IMR-90 (cell line): Measurements from ENCODE around the gene SRPK3. TPM values are rescaled to one million over a fixed set of nuclear protein-coding genes. Genes with fewer than 3 reads are reported as not detected.
A peak's percentile ranks its signal among the peaks of the same experiment; 100 is the strongest.

Source experiments
- ATAC-seq: fragments of 200-7000 bp; cut with Tn5 transposase; 2 replicates; pipeline ENCODE4 v1.9.1; 2020; ENCODE audit warnings: low read depth, mild to moderate bottlenecking, moderate library complexity
- BruUV-seq: library from RNA; stranded (reverse); fragments of 400-500 nt; replicated peaks from 2 replicates; lab custom pipeline; 2021; lab: Mats Ljungman, UMichigan
- CTCF ChIA-PET: fragments of 300-600 bp; formaldehyde crosslinking; extraction: SDS; loops from one replicate; lab custom pipeline; 2021; ENCODE audit warnings: antibody characterized with exemption; lab: Yijun Ruan, JAX
- POLR2A ChIA-PET: fragments of 300-600 bp; sonication (Branson Sonifier 250); formaldehyde crosslinking; loops from one replicate; lab custom pipeline; 2022; ENCODE audit warnings: antibody characterized with exemption; ENCODE audit not compliant: unreplicated experiment; lab: Charles Lee
- DNase-seq: peaks from one replicate; pipeline ENCODE4 v3.0.0; 2013
- H2AFZ ChIP-seq: replicated peaks from 2 replicates; pipeline ENCODE3; 2013; ENCODE audit warnings: low read length, mild to moderate bottlenecking; ENCODE audit not compliant: poor library complexity
- H2AK5ac ChIP-seq: 2 replicates; pipeline ENCODE4 v1.6.1; 2013; ENCODE audit warnings: low read depth, low read length, inconsistent platforms
- H2AK9ac ChIP-seq: replicated peaks from 2 replicates; pipeline ENCODE3; 2013; ENCODE audit warnings: mild to moderate bottlenecking, low read depth, low read length, moderate library complexity; ENCODE audit not compliant: poor library complexity
- H2BK120ac ChIP-seq: 2 replicates; pipeline ENCODE4 v1.6.1; 2013; ENCODE audit warnings: low read depth, low read length, inconsistent platforms
- H2BK15ac ChIP-seq: 3 replicates; pipeline ENCODE4 v1.6.1; 2013; ENCODE audit warnings: low read depth, low read length, inconsistent platforms
- H2BK20ac ChIP-seq: 2 replicates; pipeline ENCODE4 v1.6.1; 2013; ENCODE audit warnings: low read depth, mild to moderate bottlenecking, inconsistent platforms, low read length, moderate library complexity
- H2BK5ac ChIP-seq: 2 replicates; pipeline ENCODE4 v1.6.1; 2013; ENCODE audit warnings: mild to moderate bottlenecking, low read depth, low read length, inconsistent platforms; ENCODE audit not compliant: poor library complexity, severe bottlenecking
- H3K14ac ChIP-seq: replicated peaks from 2 replicates; pipeline ENCODE4 v1.6.1; 2013; ENCODE audit warnings: low read depth, low read length, inconsistent platforms
- H3K18ac ChIP-seq: 2 replicates; pipeline ENCODE4 v1.6.1; 2013; ENCODE audit warnings: low read depth, low read length, control low read depth
- H3K23ac ChIP-seq: 2 replicates; pipeline ENCODE4 v1.6.1; 2013; ENCODE audit warnings: low read depth, low read length, inconsistent platforms
- H3K27ac ChIP-seq: 2 replicates; pipeline ENCODE4 v1.5.1; 2013; ENCODE audit warnings: mild to moderate bottlenecking, control low read depth, low read length; ENCODE audit not compliant: insufficient read depth
- H3K27me3 ChIP-seq: 2 replicates; pipeline ENCODE4 v1.6.1; 2013; ENCODE audit warnings: low read length; ENCODE audit not compliant: control insufficient read depth, insufficient read depth
- H3K36me3 ChIP-seq: 2 replicates; pipeline ENCODE4 v1.6.1; 2013; ENCODE audit warnings: low read length, mixed read lengths; ENCODE audit not compliant: control insufficient read depth, insufficient read depth
- H3K4ac ChIP-seq: 2 replicates; pipeline ENCODE4 v1.6.1; 2013; ENCODE audit warnings: low read depth, low read length, inconsistent platforms
- H3K4me1 ChIP-seq: 2 replicates; pipeline ENCODE4 v1.6.1; 2013; ENCODE audit warnings: low read length, mixed read lengths; ENCODE audit not compliant: control insufficient read depth, insufficient read depth
- H3K4me2 ChIP-seq: 2 replicates; pipeline ENCODE4 v1.6.1; 2013; ENCODE audit warnings: low read depth, mild to moderate bottlenecking, control low read depth, low read length, moderate library complexity
- H3K4me3 ChIP-seq: 2 replicates; pipeline ENCODE4 v1.5.1; 2013; ENCODE audit warnings: low read depth, mild to moderate bottlenecking, control low read depth, low read length, moderate library complexity; ENCODE audit not compliant: insufficient read depth
- H3K56ac ChIP-seq: 2 replicates; pipeline ENCODE4 v1.6.1; 2013; ENCODE audit warnings: low read length, inconsistent platforms; ENCODE audit not compliant: insufficient read depth; ENCODE audit errors: extremely low read depth
- H3K79me1 ChIP-seq, 2 experiments: 2 replicates each; pipeline ENCODE4 v1.6.1; 2013; ENCODE audit warnings: low read length in 2 of 2, inconsistent platforms in 1 of 2, low read depth in 1 of 2
- H3K9ac ChIP-seq: 2 replicates; pipeline ENCODE4 v1.6.1; 2013; ENCODE audit warnings: low read depth, low read length, control low read depth
- H3K9me1 ChIP-seq: 2 replicates; pipeline ENCODE4 v1.6.1; 2013; ENCODE audit warnings: low read length, inconsistent platforms; ENCODE audit not compliant: insufficient read depth
- H3K9me3 ChIP-seq: 2 replicates; pipeline ENCODE4 v1.6.1; 2013; ENCODE audit warnings: low read length; ENCODE audit not compliant: control insufficient read depth, insufficient read depth
- H4K20me1 ChIP-seq: 2 replicates; pipeline ENCODE4 v1.6.1; 2013; ENCODE audit warnings: low read length, inconsistent platforms; ENCODE audit not compliant: insufficient read depth
- H4K5ac ChIP-seq: 2 replicates; pipeline ENCODE4 v1.6.1; 2013; ENCODE audit warnings: mild to moderate bottlenecking, low read depth, low read length, control low read depth
- H4K8ac ChIP-seq, 2 experiments: 2 replicates each; pipeline ENCODE4 v1.6.1; 2013; ENCODE audit warnings: low read depth in 2 of 2, low read length in 2 of 2, control low read depth in 1 of 2, inconsistent platforms in 1 of 2
- H4K91ac ChIP-seq: 2 replicates; pipeline ENCODE4 v1.6.1; 2013; ENCODE audit warnings: low read depth, low read length, inconsistent platforms; ENCODE audit not compliant: insufficient read depth
- BHLHE40 ChIP-seq: fragments of 150-350 bp; IDR thresholded peaks from 2 replicates; pipeline ENCODE4 v1.6.1; 2016; ENCODE audit warnings: mild to moderate bottlenecking, low read depth, low read length
- CHD1 ChIP-seq: IDR thresholded peaks from 2 replicates; pipeline ENCODE4 v1.6.1; 2012; ENCODE audit warnings: low read depth, low read length, improper control_type of control experiment
- FOS ChIP-seq: fragments of 150-350 bp; IDR thresholded peaks from 2 replicates; pipeline ENCODE4 v1.6.1; 2016; ENCODE audit warnings: low read depth, low read length
- MAFK ChIP-seq: IDR thresholded peaks from 2 replicates; pipeline ENCODE4 v1.6.1; 2012; ENCODE audit warnings: low read depth, low read length, improper control_type of control experiment
- MAZ ChIP-seq: IDR thresholded peaks from 2 replicates; pipeline ENCODE4 v1.6.1; 2012; ENCODE audit warnings: low read depth, mild to moderate bottlenecking, low read length, improper control_type of control experiment, moderate library complexity, borderline replicate concordance
- MXI1 ChIP-seq: IDR thresholded peaks from 2 replicates; pipeline ENCODE4 v1.6.1; 2012; ENCODE audit warnings: low read depth, mild to moderate bottlenecking, low read length, moderate library complexity, borderline replicate concordance
- NFE2L2 ChIP-seq: fragments of 150-350 bp; IDR thresholded peaks from 2 replicates; pipeline ENCODE4 v1.6.1; 2016; ENCODE audit warnings: low read depth, mild to moderate bottlenecking, low read length
- POLR2A ChIP-seq: IDR thresholded peaks from 2 replicates; pipeline ENCODE4 v1.6.1; 2012; ENCODE audit warnings: mild to moderate bottlenecking, low read depth, low read length
- RCOR1 ChIP-seq: IDR thresholded peaks from 2 replicates; pipeline ENCODE4 v1.6.1; 2012; ENCODE audit warnings: mild to moderate bottlenecking, low read length, improper control_type of control experiment; ENCODE audit not compliant: insufficient replicate concordance
- RFX5 ChIP-seq: IDR thresholded peaks from 2 replicates; pipeline ENCODE4 v1.8.0; 2012; ENCODE audit warnings: low read depth, mild to moderate bottlenecking, low read length, moderate library complexity
- SMC3 ChIP-seq: fragments of 150-350 bp; IDR thresholded peaks from 2 replicates; pipeline ENCODE4 v1.6.1; 2016; ENCODE audit warnings: low read depth, mild to moderate bottlenecking, antibody characterized with exemption, low read length, moderate library complexity
- WGBS, 2 experiments: methylation state at CpG; one replicate each; pipeline versions ENCODE4 v1.1.5 to v1.1.7; 2013; ENCODE audit warnings: missing lambda C conversion rate in 2 of 2; ENCODE audit not compliant: insufficient read length in 1 of 2; ENCODE audit errors: extremely low coverage in 2 of 2; 5-methylcytosine and 5-hydroxymethylcytosine counted together
- dilution Hi-C: fragments of 300-500 bp; cut with HindIII; formaldehyde crosslinking; loops from one replicate; pipeline ENCODE4 v1.14.3; 2018; ENCODE audit warnings: low sequenced_read_pairs; ENCODE audit not compliant: unreplicated experiment
- in situ Hi-C: fragments of 300-500 bp; cut with MboI; formaldehyde crosslinking; loops from 3 replicates; pipeline ENCODE4 v1.14.3; 2019; ENCODE audit warnings: low sequenced_read_pairs, inconsistent platforms, mixed read lengths
- intact Hi-C: fragments of 100-400 bp; cut with micrococcal nuclease; formaldehyde crosslinking; loops from 2 replicates; pipeline ENCODE4 v1.10.0; 2022
- polyA plus RNA-seq, 3 experiments: library from polyadenylated mRNA; depleted of rRNA; stranded (reverse); fragments of >200 nt; gene quantifications; 2 replicates each; pipeline ENCODE4 v1.2.3, GENCODE V29; 2012; ENCODE audit warnings: low replicate concordance in 1 of 3
- total RNA-seq: library from RNA; depleted of rRNA; stranded (reverse); fragments of >200 nt; gene quantifications from 2 replicates; pipeline ENCODE4 v1.2.3, GENCODE V29; 2012
- TF ChIP-seq, protein P1 (sequence below): fragments of 150-350 bp; IDR thresholded peaks from 2 replicates; pipeline ENCODE4 v1.6.1; 2017; ENCODE audit warnings: mild to moderate bottlenecking, antibody characterized with exemption, low read length, low read depth
- TF ChIP-seq, protein P2 (sequence below): fragments of 150-350 bp; IDR thresholded peaks from 2 replicates; pipeline ENCODE4 v1.6.1; 2016; ENCODE audit warnings: low read depth, mild to moderate bottlenecking, low read length, moderate library complexity, borderline replicate concordance

Gene SRPK3
- total and polyA plus RNA-seq, 2 of the 4 experiments (the other 2 are of a cell fraction), result 0.36 to 0.70 TPM

DNA sequence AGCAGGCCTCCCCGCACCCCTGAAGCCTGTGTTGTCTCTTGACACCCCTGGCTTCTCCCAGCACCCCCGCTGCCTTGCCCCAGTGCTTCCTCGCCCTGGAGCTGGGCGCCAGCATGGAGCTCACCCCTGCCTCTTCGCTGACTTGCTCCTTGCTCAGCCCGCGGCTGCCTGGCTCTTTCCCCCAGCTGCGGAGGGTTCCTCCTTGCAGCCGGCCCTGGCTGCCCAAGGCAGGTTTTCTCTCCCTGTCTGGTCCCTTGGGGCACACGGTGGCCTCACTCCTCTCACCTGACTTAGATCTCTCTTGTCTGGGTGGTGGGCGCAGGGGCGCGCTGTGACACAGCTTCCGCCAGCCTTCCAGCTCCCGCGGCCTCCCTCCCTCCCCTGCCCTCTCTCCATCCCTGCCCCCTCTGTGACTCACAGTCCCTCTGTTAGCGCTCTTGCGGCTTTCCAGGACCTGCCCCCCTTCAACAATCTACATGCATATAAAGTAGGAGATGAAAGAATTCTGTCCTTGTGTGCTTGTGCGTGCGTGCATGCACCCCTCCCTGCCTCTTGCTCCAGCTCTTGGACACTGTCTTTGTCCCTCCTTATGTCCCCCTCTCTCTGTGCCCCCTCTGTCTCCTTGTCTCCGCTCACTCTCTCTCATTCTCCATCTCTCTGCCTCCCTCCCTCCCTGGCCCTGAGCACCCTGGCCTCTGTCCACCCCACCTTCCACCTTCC lies 14.6 kb upstream of the SRPK3 start:
- Histone ChIP-seq H3K27me3 (no peaks in the 10 kb centered on the region), H3K79me1 (peaks cover 0 to 17% of the 10 kb centered on the region in 2 experiments; a peak in 2 of 4 replicates), H3K36me3 (no peaks in the 10 kb centered on the region; the same call in 1 of the 2 replicates), H3K9ac (peak overlapping the region; percentile 72), H3K14ac (peak overlapping the region; percentile 84), H2BK120ac (peak overlapping the region; percentile 85), H3K4ac (peak overlapping the region; percentile 94), H3K18ac (peak overlapping the region; percentile 92), H2BK20ac (no peak overlapping the region; the same call in 1 of the 2 replicates), H2BK5ac (peak overlapping the region; percentile 95), H3K9me1 (no peaks in the 10 kb centered on the region), H3K4me3 (peak overlapping the region; percentile 56), H3K9me3 (no peaks in the 10 kb centered on the region; the same call in 1 of the 2 replicates), H4K5ac (peak overlapping the region; percentile 94), H4K91ac (peak overlapping the region; percentile 91; the same call in 1 of the 2 replicates), H4K20me1 (no peaks in the 10 kb centered on the region; the same call in 1 of the 2 replicates), H3K4me2 (peak overlapping the region; percentile 93), H2AFZ (peak overlapping the region; percentile 89), H3K23ac (peak overlapping the region; percentile 72), H2AK5ac (peak overlapping the region; percentile 83), H2AK9ac (peak overlapping the region; percentile 96), H4K8ac (peak overlapping the region; percentile 35 to 90; a peak in 2 of 4 replicates), H2BK15ac (peak overlapping the region; percentile 1; the same call in 1 of the 3 replicates), H3K4me1 (peaks cover 17% of the 10 kb centered on the region), H3K27ac (peak overlapping the region; percentile 94), H3K56ac (0 out of 2 replicates have a peak overlapping the region, but pooled peaks have one; percentile 32)
- dilution Hi-C loops (no loop called here), in situ Hi-C loops (loop anchor here (10.0 kb wide), 1 partner anchor 199 kb away; no protein-coding TSS in a partner anchor), intact Hi-C loops (loop anchor here (1.0 kb wide), 1 partner anchor 29 kb away; no protein-coding TSS in a partner anchor)
- WGBS, 2 experiments, result 33% methylated on average over 9 of the region's 21 CpGs; no CpG with 5 or more reads in 1 of the 2 experiments
- DNase-seq (peak; percentile 71), ATAC-seq (peak; percentile 85)
- no TSS peak for BruUV-seq
- CTCF ChIA-PET, result no interaction called here
- POLR2A ChIA-PET, result no interaction called here
- TF ChIP-seq SMC3 (no peak), MAFK (no peak), RCOR1 (no peak), BHLHE40 (no peak), CHD1 (no peak), MXI1 (no peak), POLR2A (no peak), NFE2L2 (no peak), MAZ (peak; percentile 93), FOS (peak; percentile 29; the same call in 1 of the 2 replicates), RFX5 (no peak)
- TF ChIP-seq, protein P1, sequence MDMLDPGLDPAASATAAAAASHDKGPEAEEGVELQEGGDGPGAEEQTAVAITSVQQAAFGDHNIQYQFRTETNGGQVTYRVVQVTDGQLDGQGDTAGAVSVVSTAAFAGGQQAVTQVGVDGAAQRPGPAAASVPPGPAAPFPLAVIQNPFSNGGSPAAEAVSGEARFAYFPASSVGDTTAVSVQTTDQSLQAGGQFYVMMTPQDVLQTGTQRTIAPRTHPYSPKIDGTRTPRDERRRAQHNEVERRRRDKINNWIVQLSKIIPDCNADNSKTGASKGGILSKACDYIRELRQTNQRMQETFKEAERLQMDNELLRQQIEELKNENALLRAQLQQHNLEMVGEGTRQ, result no peak
- TF ChIP-seq, protein P2, sequence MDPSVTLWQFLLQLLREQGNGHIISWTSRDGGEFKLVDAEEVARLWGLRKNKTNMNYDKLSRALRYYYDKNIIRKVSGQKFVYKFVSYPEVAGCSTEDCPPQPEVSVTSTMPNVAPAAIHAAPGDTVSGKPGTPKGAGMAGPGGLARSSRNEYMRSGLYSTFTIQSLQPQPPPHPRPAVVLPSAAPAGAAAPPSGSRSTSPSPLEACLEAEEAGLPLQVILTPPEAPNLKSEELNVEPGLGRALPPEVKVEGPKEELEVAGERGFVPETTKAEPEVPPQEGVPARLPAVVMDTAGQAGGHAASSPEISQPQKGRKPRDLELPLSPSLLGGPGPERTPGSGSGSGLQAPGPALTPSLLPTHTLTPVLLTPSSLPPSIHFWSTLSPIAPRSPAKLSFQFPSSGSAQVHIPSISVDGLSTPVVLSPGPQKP, result no peak
